ENCODE measurements around the gene TAS1R2.
"Not testable (repeated sequence)": the region's sequence is repeated elsewhere in the genome, so short reads cannot be mapped to it uniquely, and the experiment has no call there.

DNA sequence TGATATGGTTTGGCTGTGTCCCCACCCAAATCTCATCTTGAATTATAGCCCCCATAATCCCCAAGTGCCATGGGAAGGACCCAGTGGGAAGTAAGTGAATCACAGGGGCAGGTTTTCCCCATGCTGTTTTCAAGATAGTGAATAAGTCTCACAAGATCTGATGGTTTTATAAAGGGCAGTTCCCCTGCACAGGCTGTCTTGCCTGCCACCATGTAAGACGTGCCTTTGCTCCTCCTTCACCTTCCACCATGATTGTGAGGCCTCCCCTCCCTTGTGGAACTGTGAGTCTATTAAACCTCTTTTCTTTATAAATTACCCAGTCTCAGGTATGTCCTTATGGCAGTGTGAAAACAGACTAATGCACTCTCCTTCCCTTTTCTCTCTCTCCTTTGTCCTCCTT lies 27.1 kb downstream of the TAS1R2 start:
- not testable (repeated sequence) for TF ChIP-seq ZNF70 (CRISPR knock-in tag; IDR thresholded peaks at IDR 0.05); ZFP3 (CRISPR knock-in tag; IDR thresholded peaks at IDR 0.05); ZFP30 (CRISPR knock-in tag; IDR thresholded peaks at IDR 0.05); SNAI2 (CRISPR knock-in tag; IDR thresholded peaks at IDR 0.05); TCF4 (CRISPR knock-in tag; IDR thresholded peaks at IDR 0.05; ENCODE audit: borderline replicate concordance); CREB5 (CRISPR knock-in tag; IDR thresholded peaks at IDR 0.05; ENCODE audit: low read depth); OSR1 (CRISPR knock-in tag; IDR thresholded peaks at IDR 0.05); RARB (CRISPR knock-in tag; IDR thresholded peaks at IDR 0.05); ISL1 (CRISPR knock-in tag; IDR thresholded peaks at IDR 0.05); ARNTL (CRISPR knock-in tag; IDR thresholded peaks at IDR 0.05; ENCODE audit: borderline replicate concordance, low read depth); ESRRG (CRISPR knock-in tag; IDR thresholded peaks at IDR 0.05)
- TF ChIP-seq, protein P1, sequence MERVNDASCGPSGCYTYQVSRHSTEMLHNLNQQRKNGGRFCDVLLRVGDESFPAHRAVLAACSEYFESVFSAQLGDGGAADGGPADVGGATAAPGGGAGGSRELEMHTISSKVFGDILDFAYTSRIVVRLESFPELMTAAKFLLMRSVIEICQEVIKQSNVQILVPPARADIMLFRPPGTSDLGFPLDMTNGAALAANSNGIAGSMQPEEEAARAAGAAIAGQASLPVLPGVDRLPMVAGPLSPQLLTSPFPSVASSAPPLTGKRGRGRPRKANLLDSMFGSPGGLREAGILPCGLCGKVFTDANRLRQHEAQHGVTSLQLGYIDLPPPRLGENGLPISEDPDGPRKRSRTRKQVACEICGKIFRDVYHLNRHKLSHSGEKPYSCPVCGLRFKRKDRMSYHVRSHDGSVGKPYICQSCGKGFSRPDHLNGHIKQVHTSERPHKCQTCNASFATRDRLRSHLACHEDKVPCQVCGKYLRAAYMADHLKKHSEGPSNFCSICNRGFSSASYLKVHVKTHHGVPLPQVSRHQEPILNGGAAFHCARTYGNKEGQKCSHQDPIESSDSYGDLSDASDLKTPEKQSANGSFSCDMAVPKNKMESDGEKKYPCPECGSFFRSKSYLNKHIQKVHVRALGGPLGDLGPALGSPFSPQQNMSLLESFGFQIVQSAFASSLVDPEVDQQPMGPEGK (CRISPR knock-in tag; IDR thresholded peaks at IDR 0.05; ENCODE audit: borderline replicate concordance) = not testable (repeated sequence)
- TF ChIP-seq, protein P2, sequence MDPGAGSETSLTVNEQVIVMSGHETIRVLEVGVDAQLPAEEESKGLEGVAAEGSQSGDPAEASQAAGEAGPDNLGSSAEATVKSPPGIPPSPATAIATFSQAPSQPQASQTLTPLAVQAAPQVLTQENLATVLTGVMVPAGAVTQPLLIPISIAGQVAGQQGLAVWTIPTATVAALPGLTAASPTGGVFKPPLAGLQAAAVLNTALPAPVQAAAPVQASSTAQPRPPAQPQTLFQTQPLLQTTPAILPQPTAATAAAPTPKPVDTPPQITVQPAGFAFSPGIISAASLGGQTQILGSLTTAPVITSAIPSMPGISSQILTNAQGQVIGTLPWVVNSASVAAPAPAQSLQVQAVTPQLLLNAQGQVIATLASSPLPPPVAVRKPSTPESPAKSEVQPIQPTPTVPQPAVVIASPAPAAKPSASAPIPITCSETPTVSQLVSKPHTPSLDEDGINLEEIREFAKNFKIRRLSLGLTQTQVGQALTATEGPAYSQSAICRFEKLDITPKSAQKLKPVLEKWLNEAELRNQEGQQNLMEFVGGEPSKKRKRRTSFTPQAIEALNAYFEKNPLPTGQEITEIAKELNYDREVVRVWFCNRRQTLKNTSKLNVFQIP (CRISPR knock-in tag; IDR thresholded peaks at IDR 0.05; ENCODE audit: borderline replicate concordance, low read depth) = not testable (repeated sequence)
